Activated B cell treated with CpG ODN at 0.5 μM for 24 hours (primary cell): ENCODE measurements around the gene MYBPC3. TPM values are rescaled to one million over a fixed set of nuclear protein-coding genes. Genes with fewer than 3 reads are reported as not detected.

Source experiments
- ATAC-seq: fragments of 200-7000 bp; cut with Tn5 transposase; one replicate; pipeline ENCODE4 v1.10.0; 2021; ENCODE audit warnings: low read depth, mild to moderate bottlenecking, moderate library complexity
- CTCF ChIA-PET: fragments of 350-600 bp; sonication (Branson Sonifier 250); formaldehyde crosslinking; loops from one replicate; lab custom pipeline; 2021; ENCODE audit warnings: antibody characterized with exemption; lab: Charles Lee
- POLR2A ChIA-PET: fragments of 350-600 bp; sonication (Branson Sonifier 250); formaldehyde crosslinking; loops from one replicate; lab custom pipeline; 2021; ENCODE audit warnings: antibody characterized with exemption; lab: Charles Lee
- DNase-seq: peaks from one replicate; pipeline ENCODE4 v3.0.0; 2022
- H3K27ac Mint-ChIP-seq: one replicate; pipeline ENCODE4 v1.8.0; 2020; ENCODE audit warnings: mixed read lengths
- H3K27me3 Mint-ChIP-seq: one replicate; pipeline ENCODE4 v1.8.0; 2021; ENCODE audit warnings: mixed read lengths
- H3K36me3 Mint-ChIP-seq: one replicate; pipeline ENCODE4 v1.8.0; 2021; ENCODE audit warnings: low read depth, mixed read lengths
- H3K4me1 Mint-ChIP-seq: one replicate; pipeline ENCODE4 v1.8.0; 2021; ENCODE audit warnings: mixed read lengths
- H3K4me3 Mint-ChIP-seq: one replicate; pipeline ENCODE4 v1.8.0; 2020; ENCODE audit warnings: mild to moderate bottlenecking, mixed read lengths
- H3K9me3 Mint-ChIP-seq: one replicate; pipeline ENCODE4 v1.8.0; 2020; ENCODE audit warnings: mixed read lengths
- CTCF ChIP-seq: fragments of 200-600 bp; IDR thresholded peaks from one replicate; pipeline ENCODE4 v1.8.0; 2022; ENCODE audit warnings: antibody characterized with exemption, mild to moderate bottlenecking
- intact Hi-C: fragments of 100-400 bp; cut with micrococcal nuclease; formaldehyde crosslinking; loops from one replicate; pipeline ENCODE4 v1.15.1; 2024
- total RNA-seq: library from RNA; stranded (reverse); gene quantifications from 2 replicates; pipeline ENCODE4 v1.2.3, GENCODE V29; 2022

Gene MYBPC3
- total RNA-seq, 1 donor from 2014 or later: 0.69 TPM

DNA sequence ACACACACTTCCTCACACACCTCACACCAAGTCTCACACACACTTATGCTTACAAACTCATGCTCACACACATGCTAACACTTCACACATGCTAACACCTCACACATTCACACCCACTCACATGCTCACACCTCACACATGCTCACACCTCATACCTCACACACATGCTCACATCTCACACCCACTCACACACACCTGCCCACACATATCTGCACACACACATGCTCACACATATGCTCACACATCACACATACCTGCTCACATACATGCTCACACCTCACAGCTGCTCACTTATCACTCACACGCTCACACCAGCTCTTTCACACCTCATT is 4.5 kb upstream of the MYBPC3 start:
- no peak overlapping the region for H3K4me3 Mint-ChIP-seq
- intact Hi-C loops: no loop called here

GRCh38 chr11:47356129-47356997 is 3.9 kb upstream of the MYBPC3 start:
- intact Hi-C loops: no loop called here
- no peak for TF ChIP-seq CTCF
- ChIA-PET CTCF (no interaction called here), POLR2A (no interaction called here)
- Mint-ChIP-seq H3K27me3 (no peaks in the 10 kb centered on the region), H3K4me1 (peaks cover 19% of the 10 kb centered on the region), H3K9me3 (no peaks in the 10 kb centered on the region), H3K27ac (no peak overlapping the region), H3K36me3 (peaks cover 21% of the 10 kb centered on the region), H3K4me3 (no peak overlapping the region)
- ATAC-seq (no peak), DNase-seq (no peak)

More for the DNA sequence above, 4.5 kb upstream of the MYBPC3 start:
- H3K4me1 Mint-ChIP-seq: peaks cover 25% of the 10 kb centered on the region
- ATAC-seq (no peak), DNase-seq (no peak)
- CTCF ChIA-PET: no interaction called here
- TF ChIP-seq CTCF: no peak
- H3K27ac Mint-ChIP-seq: no peak overlapping the region
- POLR2A ChIA-PET: no interaction called here
- no peaks in the 10 kb centered on the region for H3K9me3 Mint-ChIP-seq
- no peaks in the 10 kb centered on the region for H3K27me3 Mint-ChIP-seq
- peaks cover 26% of the 10 kb centered on the region for H3K36me3 Mint-ChIP-seq

GRCh38 chr11:47355283-47356128 is 3.0 kb upstream of the MYBPC3 start:
- intact Hi-C loops: no loop called here
- ATAC-seq (no peak), DNase-seq (no peak)
- no peaks in the 10 kb centered on the region for H3K9me3 Mint-ChIP-seq
- no peak overlapping the region for H3K27ac Mint-ChIP-seq
- no peak for TF ChIP-seq CTCF
- CTCF ChIA-PET: no interaction called here
- POLR2A ChIA-PET: no interaction called here
- H3K27me3 Mint-ChIP-seq: no peaks in the 10 kb centered on the region
- peaks cover 18% of the 10 kb centered on the region for H3K36me3 Mint-ChIP-seq
- H3K4me1 Mint-ChIP-seq: peaks cover 14% of the 10 kb centered on the region
- no peak overlapping the region for H3K4me3 Mint-ChIP-seq

DNA sequence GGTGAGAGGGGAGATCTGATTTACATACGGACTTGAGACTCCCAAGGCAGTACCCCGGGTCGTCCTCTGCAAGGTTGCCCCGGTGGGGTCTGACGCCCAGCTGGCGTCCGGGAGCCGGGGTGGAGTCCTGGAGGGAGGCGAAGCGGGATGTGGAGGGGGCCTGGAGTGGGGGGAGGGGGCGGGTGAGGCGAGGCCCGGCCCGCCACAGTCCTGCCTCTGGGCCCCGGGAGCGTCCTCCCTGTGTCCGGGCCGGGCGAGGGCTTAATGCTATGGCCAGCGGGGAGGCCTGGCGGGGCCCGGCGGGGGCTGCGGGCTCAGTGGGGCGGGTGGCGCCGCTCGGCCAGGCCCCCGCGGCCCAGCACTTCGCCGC is 2.4 kb upstream of the MYBPC3 start:
- H3K27me3 Mint-ChIP-seq: no peaks in the 10 kb centered on the region
- peaks cover 8% of the 10 kb centered on the region for H3K4me1 Mint-ChIP-seq
- no peak overlapping the region for H3K27ac Mint-ChIP-seq
- no peak for TF ChIP-seq CTCF
- ATAC-seq: no peak
- intact Hi-C loops: no loop called here
- CTCF ChIA-PET: no interaction called here
- POLR2A ChIA-PET: no interaction called here
- peaks cover 18% of the 10 kb centered on the region for H3K36me3 Mint-ChIP-seq
- no peak for DNase-seq
- no peak overlapping the region for H3K4me3 Mint-ChIP-seq
- no peaks in the 10 kb centered on the region for H3K9me3 Mint-ChIP-seq
